ENCODE measurements around the gene TMEM184B.

DNA sequence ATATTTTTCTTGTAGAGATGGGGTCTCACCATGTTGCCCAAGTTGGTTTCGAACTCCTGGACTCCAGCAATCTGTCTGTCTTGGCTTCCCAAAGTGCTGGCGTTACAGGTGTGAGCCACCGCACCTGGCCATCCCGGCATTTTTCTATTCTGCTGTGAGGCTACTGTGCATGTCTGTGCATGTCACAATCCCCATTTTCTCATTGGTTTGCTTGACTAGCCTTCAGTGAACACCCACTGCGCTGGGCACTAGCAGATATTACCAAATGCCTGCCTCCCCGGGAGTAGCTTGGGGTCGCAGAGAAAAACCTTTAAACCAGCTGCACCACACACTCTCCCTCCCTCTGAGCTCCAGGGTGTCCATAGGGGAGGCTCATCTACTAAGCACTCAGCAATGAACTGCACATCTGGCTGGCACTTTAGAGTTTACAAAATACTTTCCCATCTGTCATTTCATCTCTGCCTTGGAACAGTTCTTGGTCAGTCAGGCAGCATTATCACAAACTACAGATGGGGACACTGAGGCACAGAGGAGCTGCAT lies 39.5 kb upstream of the TMEM184B start:
- TF ChIP-seq, protein P1, sequence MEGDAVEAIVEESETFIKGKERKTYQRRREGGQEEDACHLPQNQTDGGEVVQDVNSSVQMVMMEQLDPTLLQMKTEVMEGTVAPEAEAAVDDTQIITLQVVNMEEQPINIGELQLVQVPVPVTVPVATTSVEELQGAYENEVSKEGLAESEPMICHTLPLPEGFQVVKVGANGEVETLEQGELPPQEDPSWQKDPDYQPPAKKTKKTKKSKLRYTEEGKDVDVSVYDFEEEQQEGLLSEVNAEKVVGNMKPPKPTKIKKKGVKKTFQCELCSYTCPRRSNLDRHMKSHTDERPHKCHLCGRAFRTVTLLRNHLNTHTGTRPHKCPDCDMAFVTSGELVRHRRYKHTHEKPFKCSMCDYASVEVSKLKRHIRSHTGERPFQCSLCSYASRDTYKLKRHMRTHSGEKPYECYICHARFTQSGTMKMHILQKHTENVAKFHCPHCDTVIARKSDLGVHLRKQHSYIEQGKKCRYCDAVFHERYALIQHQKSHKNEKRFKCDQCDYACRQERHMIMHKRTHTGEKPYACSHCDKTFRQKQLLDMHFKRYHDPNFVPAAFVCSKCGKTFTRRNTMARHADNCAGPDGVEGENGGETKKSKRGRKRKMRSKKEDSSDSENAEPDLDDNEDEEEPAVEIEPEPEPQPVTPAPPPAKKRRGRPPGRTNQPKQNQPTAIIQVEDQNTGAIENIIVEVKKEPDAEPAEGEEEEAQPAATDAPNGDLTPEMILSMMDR (IDR thresholded peaks at IDR 0.05) = no peak
- TF ChIP-seq POLR2A (IDR thresholded peaks at IDR 0.05) = no peak
- TF ChIP-seq EP300 (IDR thresholded peaks at IDR 0.05) = no peak
- TF ChIP-seq POLR2AphosphoS5 (IDR thresholded peaks at IDR 0.05) = no peak

Measured in stomach (tissue), 4 donors.